NT2/D1 (cell line): ENCODE measurements around the gene MBL2.

Experiments
- DNase-seq: peaks from one replicate; pipeline ENCODE4 v3.0.0-alpha.2; 2011; ENCODE audit warnings: low read depth, low spot score
- H3K27me3 ChIP-seq: 2 replicates; pipeline ENCODE4 v1.6.0; 2011; ENCODE audit warnings: mild to moderate bottlenecking; ENCODE audit not compliant: insufficient read length, insufficient read depth
- H3K36me3 ChIP-seq: 2 replicates; pipeline ENCODE4 v1.6.1; 2011; ENCODE audit warnings: mild to moderate bottlenecking, low read length, mixed read lengths; ENCODE audit not compliant: insufficient read depth, insufficient read length
- H3K4me1 ChIP-seq: 2 replicates; pipeline ENCODE4 v1.5.1; 2011; ENCODE audit not compliant: insufficient read depth, insufficient read length
- H3K4me3 ChIP-seq: 2 replicates; pipeline ENCODE4 v1.5.1; 2011; ENCODE audit warnings: low read depth; ENCODE audit not compliant: insufficient read length
- H3K9ac ChIP-seq: 2 replicates; pipeline ENCODE4 v1.6.0; 2011; ENCODE audit warnings: low read depth; ENCODE audit not compliant: insufficient read length
- H3K9me3 ChIP-seq: 2 replicates; pipeline ENCODE4 v1.5.1; 2011; ENCODE audit warnings: mild to moderate bottlenecking, low read length; ENCODE audit not compliant: insufficient read depth
- SUZ12 ChIP-seq: IDR thresholded peaks from 2 replicates; pipeline ENCODE4 v1.6.1; 2011; ENCODE audit not compliant: insufficient read length, insufficient read depth; ENCODE audit errors: extremely low read depth
- YY1 ChIP-seq: IDR thresholded peaks from 2 replicates; pipeline ENCODE4 v1.6.1; 2011; ENCODE audit not compliant: insufficient read length, insufficient read depth
- ZNF274 ChIP-seq: IDR thresholded peaks from 2 replicates; pipeline ENCODE4 v1.6.1; 2011; ENCODE audit warnings: mild to moderate bottlenecking, low read depth, low read length

Gene MBL2

GRCh38 chr10:52772623-52773022, at the start of gene MBL2:
TSS of gene MBL2 (minus strand) at chr10:52772784. CDS start at chr10:52771635, 1,149 bp downstream.
- TF ChIP-seq ZNF274 (no peak), SUZ12 (no peak), YY1 (no peak)
- H3K4me1 ChIP-seq = no peaks in the 10 kb centered on the region
- no peaks in the 10 kb centered on the region for H3K9me3 ChIP-seq
- no peak within 1 kb of the TSS for H3K4me3 ChIP-seq
- H3K27me3 ChIP-seq = no peaks in the 10 kb centered on the region
- H3K9ac ChIP-seq = no peak within 1 kb of the TSS
- H3K36me3 ChIP-seq = no peaks in the 10 kb centered on the region
- DNase-seq = no peak

- no peaks in the 10 kb centered on the region for H3K36me3 ChIP-seq
- H3K4me1 ChIP-seq = no peaks in the 10 kb centered on the region
- H3K27me3 ChIP-seq = no peaks in the 10 kb centered on the region
- H3K9ac ChIP-seq = no peak overlapping the region
- no peak overlapping the region for H3K4me3 ChIP-seq
- no peak for TF ChIP-seq ZNF274
- no peak for TF ChIP-seq YY1
- no peak for TF ChIP-seq SUZ12
- no peak for DNase-seq
- no peaks in the 10 kb centered on the region for H3K9me3 ChIP-seq
Measured at GRCh38 chr10:52820309-52820708, 47.7 kb upstream of the MBL2 start.

- Histone ChIP-seq H3K4me3 (no peak overlapping the region), H3K27me3 (no peaks in the 10 kb centered on the region), H3K4me1 (no peaks in the 10 kb centered on the region), H3K36me3 (no peaks in the 10 kb centered on the region), H3K9me3 (no peaks in the 10 kb centered on the region), H3K9ac (no peak overlapping the region)
- peak; percentile 43 for DNase-seq
- TF ChIP-seq ZNF274 (no peak), YY1 (no peak), SUZ12 (no peak)
Measured at GRCh38 chr10:52818019-52818418, 45.4 kb upstream of the MBL2 start.

GRCh38 chr10:52814506-52814905, 41.9 kb upstream of the MBL2 start:
- H3K4me3 ChIP-seq = no peak overlapping the region
- no peak for DNase-seq
- no peaks in the 10 kb centered on the region for H3K4me1 ChIP-seq
- TF ChIP-seq SUZ12 = no peak
- TF ChIP-seq YY1 = no peak
- TF ChIP-seq ZNF274 = no peak
- no peaks in the 10 kb centered on the region for H3K27me3 ChIP-seq
- no peaks in the 10 kb centered on the region for H3K36me3 ChIP-seq
- H3K9me3 ChIP-seq = no peaks in the 10 kb centered on the region
- no peak overlapping the region for H3K9ac ChIP-seq

- TF ChIP-seq ZNF274 (no peak), YY1 (no peak), SUZ12 (no peak)
- H3K36me3 ChIP-seq = no peaks in the 10 kb centered on the region
- no peaks in the 10 kb centered on the region for H3K27me3 ChIP-seq
- H3K9ac ChIP-seq = no peak overlapping the region
- no peak overlapping the region for H3K4me3 ChIP-seq
- no peaks in the 10 kb centered on the region for H3K4me1 ChIP-seq
- DNase-seq = no peak
- no peaks in the 10 kb centered on the region for H3K9me3 ChIP-seq
Measured at GRCh38 chr10:52811776-52812175, 39.2 kb upstream of the MBL2 start.

GRCh38 chr10:52810761-52811160, 38.2 kb upstream of the MBL2 start:
- Histone ChIP-seq H3K4me3 (no peak overlapping the region), H3K4me1 (no peaks in the 10 kb centered on the region)
- no peak for DNase-seq

GRCh38 chr10:52807803-52808202, 35.2 kb upstream of the MBL2 start:
- H3K9me3 ChIP-seq = no peaks in the 10 kb centered on the region
- no peak overlapping the region for H3K9ac ChIP-seq
- no peak for TF ChIP-seq YY1
- TF ChIP-seq SUZ12 = no peak
- no peak for TF ChIP-seq ZNF274
- no peaks in the 10 kb centered on the region for H3K4me1 ChIP-seq
- no peaks in the 10 kb centered on the region for H3K36me3 ChIP-seq
- no peak for DNase-seq
- H3K4me3 ChIP-seq = no peak overlapping the region
- H3K27me3 ChIP-seq = no peaks in the 10 kb centered on the region

More at GRCh38 chr10:52810761-52811160, 38.2 kb upstream of the MBL2 start:
- H3K27me3 ChIP-seq = no peaks in the 10 kb centered on the region
- TF ChIP-seq SUZ12 (no peak), ZNF274 (no peak), YY1 (no peak)
- H3K9me3 ChIP-seq = no peaks in the 10 kb centered on the region
- H3K9ac ChIP-seq = no peak overlapping the region
- H3K36me3 ChIP-seq = no peaks in the 10 kb centered on the region
